IPS-20b (cell line): Measurements from ENCODE around the gene JMY.

Experiments used
- H3K27ac ChIP-seq: one replicate; pipeline ENCODE4 v1.5.1; 2013; ENCODE audit warnings: low read length
- H3K27me3 ChIP-seq: 2 replicates; pipeline ENCODE4 v1.6.1; 2013; ENCODE audit warnings: mild to moderate bottlenecking, low read length, inconsistent platforms; ENCODE audit not compliant: insufficient read depth
- H3K36me3 ChIP-seq: 2 replicates; pipeline ENCODE4 v1.6.1; 2013; ENCODE audit warnings: low read depth, mild to moderate bottlenecking, inconsistent platforms, low read length, moderate library complexity; ENCODE audit not compliant: insufficient read depth
- H3K4me1 ChIP-seq: 2 replicates; pipeline ENCODE4 v1.6.1; 2013; ENCODE audit warnings: mild to moderate bottlenecking, control low read depth, inconsistent platforms, low read length, moderate library complexity; ENCODE audit not compliant: insufficient read depth
- H3K4me3 ChIP-seq: 2 replicates; pipeline ENCODE4 v1.5.1; 2013; ENCODE audit warnings: mild to moderate bottlenecking, low read length, inconsistent platforms
- H3K9ac ChIP-seq: 2 replicates; pipeline ENCODE4 v1.6.1; 2013; ENCODE audit warnings: low read depth, mild to moderate bottlenecking, inconsistent platforms, low read length, moderate library complexity
- H3K9me3 ChIP-seq: 2 replicates; pipeline ENCODE4 v1.6.1; 2013; ENCODE audit warnings: mild to moderate bottlenecking, low read depth, low read length, inconsistent platforms; ENCODE audit not compliant: insufficient read depth

The JMY gene

GRCh38 chr5:79224286-79224984 is 11.5 kb upstream of the JMY start:
- no peak overlapping the region for H3K9ac ChIP-seq
- no peak overlapping the region for H3K27ac ChIP-seq
- H3K9me3 ChIP-seq, result no peaks in the 10 kb centered on the region
- H3K27me3 ChIP-seq, result no peaks in the 10 kb centered on the region
- no peaks in the 10 kb centered on the region for H3K36me3 ChIP-seq
- H3K4me1 ChIP-seq, result no peaks in the 10 kb centered on the region
- H3K4me3 ChIP-seq, result no peak overlapping the region

GRCh38 chr5:79225026-79225425 is 10.9 kb upstream of the JMY start:
- H3K27me3 ChIP-seq, result no peaks in the 10 kb centered on the region
- no peaks in the 10 kb centered on the region for H3K9me3 ChIP-seq
- no peak overlapping the region for H3K27ac ChIP-seq
- H3K4me1 ChIP-seq, result no peaks in the 10 kb centered on the region
- no peak overlapping the region for H3K9ac ChIP-seq
- no peak overlapping the region for H3K4me3 ChIP-seq
- no peaks in the 10 kb centered on the region for H3K36me3 ChIP-seq

GRCh38 chr5:79225441-79225840 is 10.5 kb upstream of the JMY start:
- Histone ChIP-seq H3K9ac (no peak overlapping the region), H3K36me3 (no peaks in the 10 kb centered on the region), H3K4me1 (no peaks in the 10 kb centered on the region), H3K4me3 (no peak overlapping the region), H3K27me3 (no peaks in the 10 kb centered on the region), H3K27ac (no peak overlapping the region), H3K9me3 (no peaks in the 10 kb centered on the region)

- Histone ChIP-seq H3K9ac (no peak overlapping the region), H3K9me3 (no peaks in the 10 kb centered on the region)
Observed at GRCh38 chr5:79227484-79228025, 8.4 kb upstream of the JMY start.

GRCh38 chr5:79229357-79230174 is 6.4 kb upstream of the JMY start:
- no peaks in the 10 kb centered on the region; the same call in 1 of the 2 replicates for H3K27me3 ChIP-seq
- H3K9me3 ChIP-seq, result no peaks in the 10 kb centered on the region
- no peak overlapping the region for H3K27ac ChIP-seq
- no peaks in the 10 kb centered on the region for H3K36me3 ChIP-seq
- H3K4me1 ChIP-seq, result no peaks in the 10 kb centered on the region
- no peak overlapping the region for H3K9ac ChIP-seq
- H3K4me3 ChIP-seq, result no peak overlapping the region

More at GRCh38 chr5:79227484-79228025, 8.4 kb upstream of the JMY start:
- Histone ChIP-seq H3K36me3 (no peaks in the 10 kb centered on the region), H3K4me3 (no peak overlapping the region), H3K27ac (no peak overlapping the region), H3K27me3 (no peaks in the 10 kb centered on the region), H3K4me1 (no peaks in the 10 kb centered on the region)

DNA sequence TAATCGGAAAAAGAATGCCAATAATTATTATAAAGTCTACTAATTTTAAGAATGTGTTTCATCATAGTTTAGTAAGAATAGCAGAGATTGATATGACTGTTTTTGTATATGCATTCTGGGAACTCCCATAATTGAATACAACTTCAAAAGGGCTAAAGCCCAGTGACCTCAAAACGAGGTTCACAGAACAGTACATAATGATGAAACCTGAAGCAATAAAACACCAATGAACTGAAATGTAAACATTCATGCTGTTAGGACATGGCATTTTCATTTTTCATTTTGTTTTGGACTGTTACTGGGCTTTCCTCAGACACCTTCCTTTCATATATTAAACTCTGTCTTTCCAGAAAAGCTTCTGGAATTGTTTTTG is 684 bp upstream of the JMY start:
- H3K27me3 ChIP-seq, result peaks cover 26% of the 10 kb centered on the region

DNA sequence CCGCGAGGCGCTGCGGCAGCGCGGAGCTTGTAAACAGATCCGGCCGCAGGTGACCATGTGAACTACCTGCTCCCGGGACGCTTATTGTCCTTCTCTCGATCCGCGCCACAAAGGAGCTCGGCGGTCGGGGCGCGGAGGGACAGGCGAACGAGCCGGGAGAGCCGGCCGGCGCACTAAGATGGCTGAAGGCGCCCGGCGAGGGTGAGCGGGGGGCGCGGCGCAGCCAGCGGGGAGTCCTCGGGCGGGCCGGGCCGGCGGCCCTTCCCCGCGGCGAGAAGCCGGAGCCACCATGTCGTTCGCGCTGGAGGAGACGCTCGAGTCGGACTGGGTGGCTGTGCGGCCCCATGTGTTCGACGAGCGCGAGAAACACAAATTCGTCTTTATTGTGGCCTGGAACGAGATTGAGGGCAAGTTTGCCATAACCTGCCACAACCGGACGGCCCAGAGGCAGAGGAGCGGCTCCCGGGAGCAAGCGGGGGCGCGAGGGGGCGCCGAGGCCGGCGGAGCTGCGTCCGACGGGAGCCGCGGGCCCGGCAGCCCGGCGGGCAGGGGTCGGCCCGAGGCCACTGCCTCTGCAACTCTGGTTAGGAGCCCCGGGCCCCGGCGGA is 535 bp downstream of the JMY start:
- Histone ChIP-seq H3K9me3 (no peaks in the 10 kb centered on the region), H3K27me3 (peaks cover 26% of the 10 kb centered on the region), H3K27ac (no peak overlapping the region), H3K4me3 (peak overlapping the region; percentile 92), H3K9ac (peak overlapping the region; percentile 86), H3K36me3 (no peaks in the 10 kb centered on the region), H3K4me1 (no peaks in the 10 kb centered on the region; the same call in 1 of the 2 replicates)

More for the DNA sequence above, 684 bp upstream of the JMY start:
- no peak overlapping the region for H3K27ac ChIP-seq
- no peaks in the 10 kb centered on the region for H3K36me3 ChIP-seq
- H3K9me3 ChIP-seq, result no peaks in the 10 kb centered on the region
- peak overlapping the region; percentile 92 for H3K4me3 ChIP-seq
- H3K9ac ChIP-seq, result peak overlapping the region; percentile 90; the same call in 1 of the 2 replicates
- no peaks in the 10 kb centered on the region; the same call in 1 of the 2 replicates for H3K4me1 ChIP-seq

- Histone ChIP-seq H3K4me1 (no peaks in the 10 kb centered on the region; the same call in 1 of the 2 replicates), H3K9me3 (no peaks in the 10 kb centered on the region), H3K27ac (no peak overlapping the region)
Observed at GRCh38 chr5:79236970-79237739, 1.2 kb downstream of the JMY start.

GRCh38 chr5:79237740-79238560 is 2.0 kb downstream of the JMY start:
- Histone ChIP-seq H3K27ac (no peak overlapping the region), H3K9me3 (no peaks in the 10 kb centered on the region), H3K4me3 (peak overlapping the region; percentile 92), H3K27me3 (peaks cover 26% of the 10 kb centered on the region), H3K4me1 (no peaks in the 10 kb centered on the region; the same call in 1 of the 2 replicates), H3K9ac (peak overlapping the region; percentile 86), H3K36me3 (no peaks in the 10 kb centered on the region)

More at GRCh38 chr5:79236970-79237739, 1.2 kb downstream of the JMY start:
- Histone ChIP-seq H3K36me3 (no peaks in the 10 kb centered on the region), H3K9ac (peak overlapping the region; percentile 86), H3K27me3 (peaks cover 26% of the 10 kb centered on the region), H3K4me3 (peak overlapping the region; percentile 92)

- H3K9ac ChIP-seq, result no peak overlapping the region
- H3K9me3 ChIP-seq, result no peaks in the 10 kb centered on the region
- no peaks in the 10 kb centered on the region for H3K36me3 ChIP-seq
- no peak overlapping the region for H3K27ac ChIP-seq
- peaks cover 3% of the 10 kb centered on the region; the same call in 1 of the 2 replicates for H3K4me1 ChIP-seq
- H3K27me3 ChIP-seq, result peaks cover 16% of the 10 kb centered on the region
- H3K4me3 ChIP-seq, result no peak overlapping the region
Observed at GRCh38 chr5:79240561-79240960, 4.6 kb downstream of the JMY start.
